Breast epithelium (tissue), 3 donors: Measurements from ENCODE around the gene SLC17A4.

ENCODE experiments used
- CTCF ChIP-seq, 3 donors: fragments of 450-650 bp; IDR thresholded peaks; one replicate each; pipeline ENCODE4 v1.5.1; 2016 to 2017; ENCODE audit warnings: antibody characterized with exemption in 3 of 3, mild to moderate bottlenecking in 3 of 3, moderate library complexity in 3 of 3
- POLR2A ChIP-seq: fragments of 450-650 bp; IDR thresholded peaks from one replicate; pipeline ENCODE4 v1.6.1; 2016; ENCODE audit warnings: antibody characterized with exemption, mild to moderate bottlenecking, moderate library complexity
- POLR2AphosphoS5 ChIP-seq, 3 donors: sonication (generic); formaldehyde crosslinking; IDR thresholded peaks; one replicate each; pipeline ENCODE4 v1.6.1; 2017; ENCODE audit warnings: antibody characterized with exemption in 3 of 3

- TF ChIP-seq CTCF (IDR thresholded peaks at IDR 0.05), result no peak
- no peak for TF ChIP-seq POLR2AphosphoS5 (IDR thresholded peaks at IDR 0.05)
- TF ChIP-seq POLR2A, result no peak
These were observed 23.5 kb downstream of the SLC17A4 start for GRCh38 chr6:25777856-25778649.
